Thyroid gland (tissue), 4 donors: ENCODE measurements around the gene CLDN18.

Experiments
- POLR2A ChIP-seq, 2 donors: fragments of 450-650 bp; IDR thresholded peaks; one replicate each; pipeline ENCODE4 v1.6.1; 2017; ENCODE audit warnings: antibody characterized with exemption in 2 of 2, mild to moderate bottlenecking in 2 of 2, moderate library complexity in 1 of 2
- TF ChIP-seq, protein P1 (sequence below), 6 experiments: fragments of 200-600 bp in 3 of 6; fragments of 450-650 bp in 3 of 6; sonication (generic) in 3 of 6; IDR thresholded peaks; one replicate each; pipeline ENCODE4 v1.5.1; 2016 to 2019; ENCODE audit warnings: antibody characterized with exemption in 6 of 6, mild to moderate bottlenecking in 2 of 6, inconsistent platforms in 1 of 6, moderate library complexity in 1 of 6

- TF ChIP-seq, protein P1, sequence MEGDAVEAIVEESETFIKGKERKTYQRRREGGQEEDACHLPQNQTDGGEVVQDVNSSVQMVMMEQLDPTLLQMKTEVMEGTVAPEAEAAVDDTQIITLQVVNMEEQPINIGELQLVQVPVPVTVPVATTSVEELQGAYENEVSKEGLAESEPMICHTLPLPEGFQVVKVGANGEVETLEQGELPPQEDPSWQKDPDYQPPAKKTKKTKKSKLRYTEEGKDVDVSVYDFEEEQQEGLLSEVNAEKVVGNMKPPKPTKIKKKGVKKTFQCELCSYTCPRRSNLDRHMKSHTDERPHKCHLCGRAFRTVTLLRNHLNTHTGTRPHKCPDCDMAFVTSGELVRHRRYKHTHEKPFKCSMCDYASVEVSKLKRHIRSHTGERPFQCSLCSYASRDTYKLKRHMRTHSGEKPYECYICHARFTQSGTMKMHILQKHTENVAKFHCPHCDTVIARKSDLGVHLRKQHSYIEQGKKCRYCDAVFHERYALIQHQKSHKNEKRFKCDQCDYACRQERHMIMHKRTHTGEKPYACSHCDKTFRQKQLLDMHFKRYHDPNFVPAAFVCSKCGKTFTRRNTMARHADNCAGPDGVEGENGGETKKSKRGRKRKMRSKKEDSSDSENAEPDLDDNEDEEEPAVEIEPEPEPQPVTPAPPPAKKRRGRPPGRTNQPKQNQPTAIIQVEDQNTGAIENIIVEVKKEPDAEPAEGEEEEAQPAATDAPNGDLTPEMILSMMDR (IDR thresholded peaks at IDR 0.05): no peak
- TF ChIP-seq POLR2A (IDR thresholded peaks at IDR 0.05): no peak
These were observed 69.9 kb downstream of the CLDN18 start for GRCh38 chr3:138079901-138080300.
